GM23338 (cell line): ENCODE results near the gene BEND4. TPM values are rescaled to one million over a fixed set of nuclear protein-coding genes. Genes with fewer than 3 reads are reported as not detected.
A peak's percentile ranks its signal among the peaks of the same experiment; 100 is the strongest.

ENCODE experiments used
- ATAC-seq: fragments of 200-7000 bp; cut with Tn5 transposase; 3 replicates; pipeline ENCODE4 v1.9.1; 2020
- DNase-seq: peaks from one replicate; pipeline ENCODE4 v3.0.0-alpha.2; 2015; ENCODE audit warnings: low spot score
- H2AFZ ChIP-seq: fragments of 200-600 bp; sonication (generic); 2 replicates; pipeline ENCODE4 v1.8.0; 2016; ENCODE audit warnings: antibody characterized with exemption, mild to moderate bottlenecking, moderate library complexity
- H3F3A ChIP-seq: fragments of 200-600 bp; sonication (generic); replicated peaks from 2 replicates; pipeline ENCODE4 v1.8.0; 2017; ENCODE audit warnings: antibody characterized with exemption, mixed run types, low read depth
- H3K27ac ChIP-seq: fragments of 200-600 bp; sonication (generic); 2 replicates; pipeline ENCODE4 v1.6.1; 2016; ENCODE audit warnings: low read depth
- H3K27me3 ChIP-seq: fragments of 200-600 bp; sonication (generic); 2 replicates; pipeline ENCODE4 v1.8.0; 2016; ENCODE audit warnings: mild to moderate bottlenecking, mixed run types, moderate library complexity; ENCODE audit not compliant: insufficient read depth
- H3K36me3 ChIP-seq: fragments of 200-600 bp; sonication (generic); 2 replicates; pipeline ENCODE4 v1.8.0; 2016; ENCODE audit warnings: mild to moderate bottlenecking; ENCODE audit not compliant: insufficient read depth
- H3K4me1 ChIP-seq: fragments of 200-600 bp; sonication (generic); 2 replicates; pipeline ENCODE4 v1.8.0; 2016; ENCODE audit warnings: mild to moderate bottlenecking, moderate library complexity; ENCODE audit not compliant: insufficient read depth
- H3K4me2 ChIP-seq: fragments of 200-600 bp; sonication (generic); 2 replicates; pipeline ENCODE4 v1.7.1; 2017; ENCODE audit warnings: mixed run types
- H3K4me3 ChIP-seq: fragments of 200-600 bp; sonication (generic); 2 replicates; pipeline ENCODE4 v1.6.1; 2016; ENCODE audit warnings: mixed run types
- H3K79me2 ChIP-seq: fragments of 200-600 bp; sonication (generic); replicated peaks from 2 replicates; pipeline ENCODE4 v1.8.0; 2017; ENCODE audit warnings: mild to moderate bottlenecking; ENCODE audit not compliant: insufficient read depth
- H3K9me2 ChIP-seq: fragments of 200-600 bp; sonication (generic); 2 replicates; pipeline ENCODE4 v1.8.0; 2017; ENCODE audit not compliant: insufficient read depth
- H4K20me1 ChIP-seq: fragments of 200-600 bp; sonication (generic); replicated peaks from 2 replicates; pipeline ENCODE4 v1.8.0; 2017; ENCODE audit warnings: mild to moderate bottlenecking; ENCODE audit not compliant: insufficient read depth
- H3K27ac Mint-ChIP-seq: 2 replicates; pipeline ENCODE4 v1.8.0; 2020; ENCODE audit warnings: inconsistent platforms, mild to moderate bottlenecking, moderate library complexity, mixed read lengths
- H3K27me3 Mint-ChIP-seq: 3 replicates; pipeline ENCODE4 v1.8.0; 2022; ENCODE audit warnings: low read depth, mild to moderate bottlenecking, moderate library complexity, mixed read lengths, inconsistent platforms; ENCODE audit not compliant: insufficient read depth, poor library complexity
- H3K36me3 Mint-ChIP-seq: 3 replicates; pipeline ENCODE4 v1.8.0; 2021; ENCODE audit warnings: low read depth, mild to moderate bottlenecking, inconsistent platforms, moderate library complexity, mixed read lengths
- H3K4me1 Mint-ChIP-seq: 3 replicates; pipeline ENCODE4 v1.8.0; 2020; ENCODE audit warnings: mild to moderate bottlenecking, inconsistent platforms, mixed read lengths
- H3K4me3 Mint-ChIP-seq: 3 replicates; pipeline ENCODE4 v1.8.0; 2021; ENCODE audit warnings: moderate library complexity, mild to moderate bottlenecking, inconsistent platforms, mixed read lengths
- H3K9me3 Mint-ChIP-seq: 3 replicates; pipeline ENCODE4 v1.8.0; 2020; ENCODE audit warnings: moderate library complexity, mild to moderate bottlenecking, inconsistent platforms, mixed read lengths
- CREB1 ChIP-seq: fragments of 250-450 bp; sonication (Bioruptor Pico); IDR thresholded peaks from 2 replicates; pipeline ENCODE4 v1.5.0; 2020; ENCODE audit warnings: low read depth, mild to moderate bottlenecking, moderate library complexity
- POLR2AphosphoS5 ChIP-seq: IDR thresholded peaks from 2 replicates; pipeline ENCODE4 v1.6.1; 2016; ENCODE audit warnings: antibody characterized with exemption, low read depth
- long read RNA-seq: library from polyadenylated mRNA; unstranded; transcript quantifications from one replicate; pipeline ENCODE4 v2.0.0, GENCODE V29; 2020; ENCODE audit not compliant: unreplicated experiment
- polyA plus RNA-seq: library from polyadenylated mRNA; unstranded; fragments of >200 nt; fragmentation: Nextera tagmentation; extraction: Ambion mirVana; gene quantifications from 2 replicates; pipeline ENCODE4 v1.2.1, GENCODE V29; 2016
- total RNA-seq: library from RNA; depleted of rRNA; stranded (reverse); fragments of >200 nt; shearing (Covaris generic); gene quantifications from 2 replicates; pipeline ENCODE4 v1.2.3, GENCODE V29; 2014; rRNA removed
- TF ChIP-seq, protein P1 (sequence below): fragments of 250-450 bp; sonication (Bioruptor Pico); IDR thresholded peaks from 2 replicates; pipeline ENCODE4 v1.5.0; 2020; ENCODE audit warnings: mild to moderate bottlenecking, moderate library complexity
- TF ChIP-seq, protein P2 (sequence below): IDR thresholded peaks from one replicate; pipeline ENCODE4 v1.6.1; 2018; ENCODE audit warnings: antibody characterized with exemption; ENCODE audit not compliant: unreplicated experiment
- TF ChIP-seq, protein P3 (sequence below), 2 experiments: fragments of 200-600 bp in 1 of 2; sonication (generic) in 1 of 2; conservative IDR thresholded peaks; 2 replicates each; pipeline versions ENCODE4 v1.5.1 to v1.6.1; 2016 to 2017; ENCODE audit warnings: antibody characterized with exemption in 2 of 2, low read depth in 2 of 2, mild to moderate bottlenecking in 2 of 2, moderate library complexity in 1 of 2

BEND4 gene
- total RNA-seq (60.2 and 60.4 TPM in 2 replicates), polyA plus RNA-seq (13.0 and 13.5 TPM in 2 replicates)
- long read RNA-seq, full-length matches to known transcripts: 1 of 14 reads
- long read RNA-seq, partial matches to known transcripts: 11 of 14 reads
- long read RNA-seq, other reads (novel, unspliced or antisense): 2 of 14 reads

DNA sequence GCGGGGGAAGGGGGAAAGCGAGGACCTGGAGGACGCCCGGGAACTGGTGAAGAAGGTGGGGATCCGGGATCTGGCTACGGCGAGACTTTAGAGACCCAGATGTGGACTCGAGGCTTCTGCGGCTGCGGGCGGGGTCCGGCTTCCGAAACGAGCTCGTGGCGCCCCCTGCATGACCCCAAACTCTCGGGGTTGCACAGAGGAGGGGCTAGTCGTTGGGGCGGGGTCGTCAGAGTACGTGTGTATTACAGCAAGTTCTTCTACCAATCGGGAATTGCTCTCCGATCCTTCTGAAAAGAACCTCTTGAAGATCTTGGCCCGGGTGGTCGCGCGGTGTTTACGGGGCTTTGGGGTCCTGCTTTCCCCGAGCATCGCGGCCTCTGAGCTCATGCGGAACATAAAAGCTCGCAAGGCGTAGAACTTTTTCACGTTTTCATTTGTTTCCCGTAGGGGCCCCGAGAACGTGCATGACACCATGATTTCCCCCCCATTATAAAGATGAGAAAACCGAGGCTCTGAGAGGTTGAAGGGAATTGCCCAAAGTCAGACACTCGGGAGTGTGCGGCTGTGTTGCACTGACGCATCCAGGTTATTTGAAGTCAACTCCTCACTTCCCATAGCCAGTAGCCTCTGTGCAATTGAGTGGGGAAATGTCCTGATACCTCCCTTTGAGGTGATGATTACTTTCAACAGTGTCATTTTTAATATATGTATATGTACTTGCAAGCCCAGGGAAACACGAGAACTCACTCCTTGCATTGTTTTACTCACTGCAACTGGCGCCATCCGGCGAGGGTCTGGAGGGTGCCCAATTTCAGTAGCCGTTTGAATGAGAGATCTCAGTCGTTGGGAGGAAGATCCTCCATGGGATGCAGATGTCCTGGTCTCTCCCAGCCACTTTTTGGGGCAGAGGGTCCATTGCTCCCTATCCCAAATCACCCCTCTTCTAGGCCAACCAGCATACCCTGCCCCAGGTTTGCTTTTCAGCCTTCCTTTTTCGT is at the start of gene BEND4:
Gene BEND4, minus strand, starts transcription at position 149 of the 998 bp plus-strand sequence. CDS start 512 bp downstream, outside the sequence.
- H3K36me3 ChIP-seq: no peaks in the 10 kb centered on the region
- no peaks in the 10 kb centered on the region for H3F3A ChIP-seq
- Mint-ChIP-seq H3K27me3 (peaks cover 33% of the 10 kb centered on the region), H3K27ac (peak within 1 kb of the TSS; percentile 80; the same call in 1 of the 2 replicates), H3K9me3 (peaks cover 6% of the 10 kb centered on the region; the same call in 2 of the 3 replicates), H3K4me3 (peak within 1 kb of the TSS; percentile 95), H3K4me1 (peaks cover 37% of the 10 kb centered on the region), H3K36me3 (peaks cover 17% of the 10 kb centered on the region)
- peaks cover 36% of the 10 kb centered on the region for H3K4me1 ChIP-seq
- TF ChIP-seq POLR2AphosphoS5: peak; percentile 31; the same call in 1 of the 2 replicates
- TF ChIP-seq, protein P1, sequence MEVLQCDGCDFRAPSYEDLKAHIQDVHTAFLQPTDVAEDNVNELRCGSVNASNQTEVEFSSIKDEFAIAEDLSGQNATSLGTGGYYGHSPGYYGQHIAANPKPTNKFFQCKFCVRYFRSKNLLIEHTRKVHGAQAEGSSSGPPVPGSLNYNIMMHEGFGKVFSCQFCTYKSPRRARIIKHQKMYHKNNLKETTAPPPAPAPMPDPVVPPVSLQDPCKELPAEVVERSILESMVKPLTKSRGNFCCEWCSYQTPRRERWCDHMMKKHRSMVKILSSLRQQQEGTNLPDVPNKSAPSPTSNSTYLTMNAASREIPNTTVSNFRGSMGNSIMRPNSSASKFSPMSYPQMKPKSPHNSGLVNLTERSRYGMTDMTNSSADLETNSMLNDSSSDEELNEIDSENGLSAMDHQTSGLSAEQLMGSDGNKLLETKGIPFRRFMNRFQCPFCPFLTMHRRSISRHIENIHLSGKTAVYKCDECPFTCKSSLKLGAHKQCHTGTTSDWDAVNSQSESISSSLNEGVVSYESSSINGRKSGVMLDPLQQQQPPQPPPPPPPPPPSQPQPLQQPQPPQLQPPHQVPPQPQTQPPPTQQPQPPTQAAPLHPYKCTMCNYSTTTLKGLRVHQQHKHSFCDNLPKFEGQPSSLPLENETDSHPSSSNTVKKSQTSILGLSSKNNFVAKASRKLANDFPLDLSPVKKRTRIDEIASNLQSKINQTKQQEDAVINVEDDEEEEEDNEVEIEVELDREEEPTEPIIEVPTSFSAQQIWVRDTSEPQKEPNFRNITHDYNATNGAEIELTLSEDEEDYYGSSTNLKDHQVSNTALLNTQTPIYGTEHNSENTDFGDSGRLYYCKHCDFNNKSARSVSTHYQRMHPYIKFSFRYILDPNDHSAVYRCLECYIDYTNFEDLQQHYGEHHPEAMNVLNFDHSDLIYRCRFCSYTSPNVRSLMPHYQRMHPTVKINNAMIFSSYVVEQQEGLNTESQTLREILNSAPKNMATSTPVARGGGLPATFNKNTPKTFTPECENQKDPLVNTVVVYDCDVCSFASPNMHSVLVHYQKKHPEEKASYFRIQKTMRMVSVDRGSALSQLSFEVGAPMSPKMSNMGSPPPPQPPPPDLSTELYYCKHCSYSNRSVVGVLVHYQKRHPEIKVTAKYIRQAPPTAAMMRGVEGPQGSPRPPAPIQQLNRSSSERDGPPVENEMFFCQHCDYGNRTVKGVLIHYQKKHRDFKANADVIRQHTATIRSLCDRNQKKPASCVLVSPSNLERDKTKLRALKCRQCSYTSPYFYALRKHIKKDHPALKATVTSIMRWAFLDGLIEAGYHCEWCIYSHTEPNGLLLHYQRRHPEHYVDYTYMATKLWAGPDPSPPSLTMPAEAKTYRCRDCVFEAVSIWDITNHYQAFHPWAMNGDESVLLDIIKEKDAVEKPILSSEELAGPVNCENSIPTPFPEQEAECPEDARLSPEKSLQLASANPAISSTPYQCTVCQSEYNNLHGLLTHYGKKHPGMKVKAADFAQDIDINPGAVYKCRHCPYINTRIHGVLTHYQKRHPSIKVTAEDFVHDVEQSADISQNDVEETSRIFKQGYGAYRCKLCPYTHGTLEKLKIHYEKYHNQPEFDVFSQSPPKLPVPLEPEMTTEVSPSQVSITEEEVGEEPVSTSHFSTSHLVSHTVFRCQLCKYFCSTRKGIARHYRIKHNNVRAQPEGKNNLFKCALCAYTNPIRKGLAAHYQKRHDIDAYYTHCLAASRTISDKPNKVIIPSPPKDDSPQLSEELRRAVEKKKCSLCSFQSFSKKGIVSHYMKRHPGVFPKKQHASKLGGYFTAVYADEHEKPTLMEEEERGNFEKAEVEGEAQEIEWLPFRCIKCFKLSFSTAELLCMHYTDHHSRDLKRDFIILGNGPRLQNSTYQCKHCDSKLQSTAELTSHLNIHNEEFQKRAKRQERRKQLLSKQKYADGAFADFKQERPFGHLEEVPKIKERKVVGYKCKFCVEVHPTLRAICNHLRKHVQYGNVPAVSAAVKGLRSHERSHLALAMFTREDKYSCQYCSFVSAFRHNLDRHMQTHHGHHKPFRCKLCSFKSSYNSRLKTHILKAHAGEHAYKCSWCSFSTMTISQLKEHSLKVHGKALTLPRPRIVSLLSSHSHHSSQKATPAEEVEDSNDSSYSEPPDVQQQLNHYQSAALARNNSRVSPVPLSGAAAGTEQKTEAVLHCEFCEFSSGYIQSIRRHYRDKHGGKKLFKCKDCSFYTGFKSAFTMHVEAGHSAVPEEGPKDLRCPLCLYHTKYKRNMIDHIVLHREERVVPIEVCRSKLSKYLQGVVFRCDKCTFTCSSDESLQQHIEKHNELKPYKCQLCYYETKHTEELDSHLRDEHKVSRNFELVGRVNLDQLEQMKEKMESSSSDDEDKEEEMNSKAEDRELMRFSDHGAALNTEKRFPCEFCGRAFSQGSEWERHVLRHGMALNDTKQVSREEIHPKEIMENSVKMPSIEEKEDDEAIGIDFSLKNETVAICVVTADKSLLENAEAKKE (CRISPR knock-in tag): no peak
- TF ChIP-seq, protein P2, sequence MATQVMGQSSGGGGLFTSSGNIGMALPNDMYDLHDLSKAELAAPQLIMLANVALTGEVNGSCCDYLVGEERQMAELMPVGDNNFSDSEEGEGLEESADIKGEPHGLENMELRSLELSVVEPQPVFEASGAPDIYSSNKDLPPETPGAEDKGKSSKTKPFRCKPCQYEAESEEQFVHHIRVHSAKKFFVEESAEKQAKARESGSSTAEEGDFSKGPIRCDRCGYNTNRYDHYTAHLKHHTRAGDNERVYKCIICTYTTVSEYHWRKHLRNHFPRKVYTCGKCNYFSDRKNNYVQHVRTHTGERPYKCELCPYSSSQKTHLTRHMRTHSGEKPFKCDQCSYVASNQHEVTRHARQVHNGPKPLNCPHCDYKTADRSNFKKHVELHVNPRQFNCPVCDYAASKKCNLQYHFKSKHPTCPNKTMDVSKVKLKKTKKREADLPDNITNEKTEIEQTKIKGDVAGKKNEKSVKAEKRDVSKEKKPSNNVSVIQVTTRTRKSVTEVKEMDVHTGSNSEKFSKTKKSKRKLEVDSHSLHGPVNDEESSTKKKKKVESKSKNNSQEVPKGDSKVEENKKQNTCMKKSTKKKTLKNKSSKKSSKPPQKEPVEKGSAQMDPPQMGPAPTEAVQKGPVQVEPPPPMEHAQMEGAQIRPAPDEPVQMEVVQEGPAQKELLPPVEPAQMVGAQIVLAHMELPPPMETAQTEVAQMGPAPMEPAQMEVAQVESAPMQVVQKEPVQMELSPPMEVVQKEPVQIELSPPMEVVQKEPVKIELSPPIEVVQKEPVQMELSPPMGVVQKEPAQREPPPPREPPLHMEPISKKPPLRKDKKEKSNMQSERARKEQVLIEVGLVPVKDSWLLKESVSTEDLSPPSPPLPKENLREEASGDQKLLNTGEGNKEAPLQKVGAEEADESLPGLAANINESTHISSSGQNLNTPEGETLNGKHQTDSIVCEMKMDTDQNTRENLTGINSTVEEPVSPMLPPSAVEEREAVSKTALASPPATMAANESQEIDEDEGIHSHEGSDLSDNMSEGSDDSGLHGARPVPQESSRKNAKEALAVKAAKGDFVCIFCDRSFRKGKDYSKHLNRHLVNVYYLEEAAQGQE: no peak
- TF ChIP-seq, protein P3, sequence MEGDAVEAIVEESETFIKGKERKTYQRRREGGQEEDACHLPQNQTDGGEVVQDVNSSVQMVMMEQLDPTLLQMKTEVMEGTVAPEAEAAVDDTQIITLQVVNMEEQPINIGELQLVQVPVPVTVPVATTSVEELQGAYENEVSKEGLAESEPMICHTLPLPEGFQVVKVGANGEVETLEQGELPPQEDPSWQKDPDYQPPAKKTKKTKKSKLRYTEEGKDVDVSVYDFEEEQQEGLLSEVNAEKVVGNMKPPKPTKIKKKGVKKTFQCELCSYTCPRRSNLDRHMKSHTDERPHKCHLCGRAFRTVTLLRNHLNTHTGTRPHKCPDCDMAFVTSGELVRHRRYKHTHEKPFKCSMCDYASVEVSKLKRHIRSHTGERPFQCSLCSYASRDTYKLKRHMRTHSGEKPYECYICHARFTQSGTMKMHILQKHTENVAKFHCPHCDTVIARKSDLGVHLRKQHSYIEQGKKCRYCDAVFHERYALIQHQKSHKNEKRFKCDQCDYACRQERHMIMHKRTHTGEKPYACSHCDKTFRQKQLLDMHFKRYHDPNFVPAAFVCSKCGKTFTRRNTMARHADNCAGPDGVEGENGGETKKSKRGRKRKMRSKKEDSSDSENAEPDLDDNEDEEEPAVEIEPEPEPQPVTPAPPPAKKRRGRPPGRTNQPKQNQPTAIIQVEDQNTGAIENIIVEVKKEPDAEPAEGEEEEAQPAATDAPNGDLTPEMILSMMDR (conservative IDR thresholded peaks at IDR 0.05; ENCODE audit: low read depth in 2 of 2): peak in 1 of 2 experiments; percentile 42; a peak in 2 of 4 replicates
- TF ChIP-seq CREB1 (CRISPR knock-in tag): peak; percentile 23; the same call in 1 of the 2 replicates
- ATAC-seq (peak; percentile 44), DNase-seq (peak; percentile 91)
- H3K4me2 ChIP-seq: peak within 1 kb of the TSS; percentile 82
- peak within 1 kb of the TSS; percentile 65; the same call in 1 of the 2 replicates for H3K27ac ChIP-seq
- no peaks in the 10 kb centered on the region for H3K9me2 ChIP-seq
- H3K4me3 ChIP-seq: peak within 1 kb of the TSS; percentile 74
- H3K27me3 ChIP-seq: peaks cover 34% of the 10 kb centered on the region
- H2AFZ ChIP-seq: peak within 1 kb of the TSS; percentile 96
- peaks cover 21% of the 10 kb centered on the region for H4K20me1 ChIP-seq
- peaks cover 32% of the 10 kb centered on the region for H3K79me2 ChIP-seq
